ENCODE data around the gene ANKRD33.

Gene ANKRD33

GRCh38 chr12:51889216-51890132 is 1.6 kb downstream of the ANKRD33 start:
- FAIRE-seq = no peak
- DNase-seq (ENCODE audit: insufficient read length, low spot score) = no peak
- no peak for TF ChIP-seq POU2F2 (IDR thresholded peaks at IDR 0.05; ENCODE audit: low read depth, low read length)
- no peak for TF ChIP-seq POLR2A (IDR thresholded peaks at IDR 0.05; ENCODE audit: low read depth, low read length)

DNA sequence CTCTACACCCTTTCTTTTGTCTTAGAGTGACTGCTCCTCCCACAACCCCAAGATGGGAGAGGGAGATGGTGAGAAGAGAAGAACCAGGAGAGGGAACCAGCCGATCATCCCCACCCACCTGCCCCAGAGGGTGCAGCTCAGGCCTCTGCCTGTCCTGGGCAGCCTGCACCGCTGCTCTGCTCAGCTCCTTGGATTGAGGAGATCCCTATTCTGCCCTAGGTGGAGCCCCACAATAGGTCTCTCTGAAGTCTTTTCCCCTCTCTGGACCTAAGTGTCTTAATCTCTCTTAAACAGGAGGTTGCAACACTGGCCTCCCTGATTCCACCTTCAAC is 2.2 kb downstream of the ANKRD33 start:
- TF ChIP-seq POLR2A (IDR thresholded peaks at IDR 0.05; ENCODE audit: low read depth, low read length) = no peak
- no peak for TF ChIP-seq SPI1 (IDR thresholded peaks at IDR 0.05; ENCODE audit: low read depth, low read length)
- TF ChIP-seq POU2F2 (IDR thresholded peaks at IDR 0.05; ENCODE audit: low read depth, low read length) = no peak
- DNase-seq (ENCODE audit: insufficient read length, low spot score) (no peak), FAIRE-seq (no peak)

GRCh38 chr12:51890511-51891171 is 2.7 kb downstream of the ANKRD33 start:
- no peak for DNase-seq (ENCODE audit: insufficient read length, low spot score)
- no peak for FAIRE-seq
- no peak for TF ChIP-seq TAF1 (IDR thresholded peaks at IDR 0.05; ENCODE audit: low read depth, low read length)
- no peak for TF ChIP-seq SPI1 (IDR thresholded peaks at IDR 0.05; ENCODE audit: low read depth, low read length)
- TF ChIP-seq POLR2AphosphoS5 (IDR thresholded peaks at IDR 0.05; ENCODE audit: low read depth, low read length) = no peak
- no peak for TF ChIP-seq PAX5 (IDR thresholded peaks at IDR 0.05; ENCODE audit: insufficient read depth, low read length, severe bottlenecking)
- no peak for TF ChIP-seq POLR2A (IDR thresholded peaks at IDR 0.05; ENCODE audit: low read depth, low read length)
- no peak for TF ChIP-seq POU2F2 (IDR thresholded peaks at IDR 0.05; ENCODE audit: low read depth, low read length)

DNA sequence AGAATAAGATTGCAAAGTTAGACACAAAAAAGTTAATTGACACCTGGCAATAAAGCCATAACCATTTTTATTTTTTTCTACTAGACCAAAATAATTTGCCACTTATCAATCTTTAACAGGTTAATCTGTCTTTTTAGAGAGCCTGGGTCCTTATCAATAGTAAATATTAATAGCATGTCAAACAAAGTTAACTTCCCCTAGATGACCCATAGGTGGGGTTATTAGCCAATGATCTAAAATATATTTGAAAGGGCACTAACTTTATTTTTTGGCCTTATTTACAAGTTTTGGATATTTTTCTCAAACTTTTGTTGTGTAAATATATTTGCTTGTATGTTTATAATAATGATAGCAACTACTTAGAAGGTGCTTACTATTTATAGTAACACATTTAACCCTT is 3.9 kb downstream of the ANKRD33 start:
- FAIRE-seq = no peak
- DNase-seq (ENCODE audit: insufficient read length, low spot score) = no peak
- no peak for TF ChIP-seq TAF1 (IDR thresholded peaks at IDR 0.05; ENCODE audit: low read depth, low read length)
- no peak for TF ChIP-seq SPI1 (IDR thresholded peaks at IDR 0.05; ENCODE audit: low read depth, low read length)
- TF ChIP-seq POLR2AphosphoS5 (IDR thresholded peaks at IDR 0.05; ENCODE audit: low read depth, low read length) = no peak
- no peak for TF ChIP-seq POLR2A (IDR thresholded peaks at IDR 0.05; ENCODE audit: low read depth, low read length)
- no peak for TF ChIP-seq PAX5 (IDR thresholded peaks at IDR 0.05; ENCODE audit: insufficient read depth, low read length, severe bottlenecking)

- no peak for TF ChIP-seq POU2F2 (IDR thresholded peaks at IDR 0.05; ENCODE audit: low read depth, low read length)
- TF ChIP-seq POLR2AphosphoS5 (IDR thresholded peaks at IDR 0.05; ENCODE audit: low read depth, low read length) = no peak
- TF ChIP-seq POLR2A (IDR thresholded peaks at IDR 0.05; ENCODE audit: low read depth, low read length) = no peak
- no peak for TF ChIP-seq PAX5 (IDR thresholded peaks at IDR 0.05; ENCODE audit: insufficient read depth, low read length, severe bottlenecking)
- no peak for TF ChIP-seq SPI1 (IDR thresholded peaks at IDR 0.05; ENCODE audit: low read depth, low read length)
- no peak for TF ChIP-seq TAF1 (IDR thresholded peaks at IDR 0.05; ENCODE audit: low read depth, low read length)
- no peak for FAIRE-seq
- no peak for DNase-seq (ENCODE audit: insufficient read length, low spot score)
Observed at GRCh38 chr12:51893786-51894185, 5.9 kb downstream of the ANKRD33 start.

GRCh38 chr12:51895378-51896135 is 7.7 kb downstream of the ANKRD33 start:
- no peak for TF ChIP-seq TAF1 (IDR thresholded peaks at IDR 0.05; ENCODE audit: low read depth, low read length)
- TF ChIP-seq PAX5 (IDR thresholded peaks at IDR 0.05; ENCODE audit: insufficient read depth, low read length, severe bottlenecking) = no peak
- TF ChIP-seq POU2F2 (IDR thresholded peaks at IDR 0.05; ENCODE audit: low read depth, low read length) = no peak
- no peak for TF ChIP-seq SPI1 (IDR thresholded peaks at IDR 0.05; ENCODE audit: low read depth, low read length)
- TF ChIP-seq POLR2A (IDR thresholded peaks at IDR 0.05; ENCODE audit: low read depth, low read length) = no peak
- no peak for TF ChIP-seq POLR2AphosphoS5 (IDR thresholded peaks at IDR 0.05; ENCODE audit: low read depth, low read length)
- DNase-seq (ENCODE audit: insufficient read length, low spot score) (no peak), FAIRE-seq (no peak)

- FAIRE-seq = no peak
- DNase-seq (ENCODE audit: insufficient read length, low spot score) = no peak
Observed at GRCh38 chr12:51896236-51896635, 8.3 kb downstream of the ANKRD33 start.

DNA sequence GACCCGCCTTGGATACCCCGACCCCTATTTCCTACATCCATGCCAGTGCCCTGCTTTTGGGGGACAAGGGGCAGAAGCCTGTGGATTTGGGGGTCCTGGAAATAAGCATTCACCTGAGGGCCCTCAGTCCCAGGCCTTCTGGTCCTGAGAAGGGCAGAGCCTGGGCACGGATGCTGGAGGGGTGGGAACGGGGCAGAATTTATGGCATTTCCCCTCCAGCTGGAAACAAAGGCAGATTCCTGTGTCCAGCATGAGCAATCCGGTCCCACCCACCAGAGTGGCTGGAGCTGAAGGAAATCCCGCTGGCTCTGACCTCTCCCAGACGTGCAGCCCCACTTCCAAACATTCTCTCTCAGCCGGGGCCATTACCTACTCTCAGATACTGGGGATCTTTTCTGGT is 9.3 kb downstream of the ANKRD33 start:
- no peak for FAIRE-seq
- DNase-seq (ENCODE audit: insufficient read length, low spot score) = no peak
- TF ChIP-seq SPI1 (IDR thresholded peaks at IDR 0.05; ENCODE audit: low read depth, low read length) (no peak), TAF1 (IDR thresholded peaks at IDR 0.05; ENCODE audit: low read depth, low read length) (no peak), POLR2A (IDR thresholded peaks at IDR 0.05; ENCODE audit: low read depth, low read length) (no peak), PAX5 (IDR thresholded peaks at IDR 0.05; ENCODE audit: insufficient read depth, low read length, severe bottlenecking) (no peak)

More at GRCh38 chr12:51896236-51896635, 8.3 kb downstream of the ANKRD33 start:
- TF ChIP-seq POLR2AphosphoS5 (IDR thresholded peaks at IDR 0.05; ENCODE audit: low read depth, low read length) (no peak), POU2F2 (IDR thresholded peaks at IDR 0.05; ENCODE audit: low read depth, low read length) (no peak), SPI1 (IDR thresholded peaks at IDR 0.05; ENCODE audit: low read depth, low read length) (no peak), TAF1 (IDR thresholded peaks at IDR 0.05; ENCODE audit: low read depth, low read length) (no peak), POLR2A (IDR thresholded peaks at IDR 0.05; ENCODE audit: low read depth, low read length) (no peak), PAX5 (IDR thresholded peaks at IDR 0.05; ENCODE audit: insufficient read depth, low read length, severe bottlenecking) (no peak)

GRCh38 chr12:51898506-51898905 is 10.6 kb downstream of the ANKRD33 start:
- no peak for TF ChIP-seq SPI1 (IDR thresholded peaks at IDR 0.05; ENCODE audit: low read depth, low read length)
- no peak for TF ChIP-seq TAF1 (IDR thresholded peaks at IDR 0.05; ENCODE audit: low read depth, low read length)
- TF ChIP-seq POLR2A (IDR thresholded peaks at IDR 0.05; ENCODE audit: low read depth, low read length) = no peak
- no peak for TF ChIP-seq POLR2AphosphoS5 (IDR thresholded peaks at IDR 0.05; ENCODE audit: low read depth, low read length)
- no peak for TF ChIP-seq POU2F2 (IDR thresholded peaks at IDR 0.05; ENCODE audit: low read depth, low read length)
- TF ChIP-seq PAX5 (IDR thresholded peaks at IDR 0.05; ENCODE audit: insufficient read depth, low read length, severe bottlenecking) = no peak
- no peak for FAIRE-seq
- no peak for DNase-seq (ENCODE audit: insufficient read length, low spot score)

Data from GM12891 (cell line).